KOPT-K1 (cell line): ENCODE data around the gene KRT12.

Experiments used
- H3K27ac ChIP-seq: fragments of 200-600 bp; sonication (generic); 2 replicates; pipeline ENCODE4 v1.5.1; 2016; ENCODE audit warnings: antibody characterized with exemption, mild to moderate bottlenecking, low read depth, low read length; ENCODE audit not compliant: poor library complexity, severe bottlenecking
- H3K36me3 ChIP-seq: fragments of 200-600 bp; sonication (generic); 2 replicates; pipeline ENCODE4 v1.5.1; 2017; ENCODE audit warnings: antibody characterized with exemption, mild to moderate bottlenecking, low read length, moderate library complexity; ENCODE audit not compliant: insufficient read depth
- H3K9me3 ChIP-seq: fragments of 200-600 bp; sonication (generic); 2 replicates; pipeline ENCODE4 v1.5.1; 2017; ENCODE audit warnings: antibody characterized with exemption, low read length, mild to moderate bottlenecking; ENCODE audit not compliant: insufficient read depth, poor library complexity, severe bottlenecking

KRT12 gene

DNA sequence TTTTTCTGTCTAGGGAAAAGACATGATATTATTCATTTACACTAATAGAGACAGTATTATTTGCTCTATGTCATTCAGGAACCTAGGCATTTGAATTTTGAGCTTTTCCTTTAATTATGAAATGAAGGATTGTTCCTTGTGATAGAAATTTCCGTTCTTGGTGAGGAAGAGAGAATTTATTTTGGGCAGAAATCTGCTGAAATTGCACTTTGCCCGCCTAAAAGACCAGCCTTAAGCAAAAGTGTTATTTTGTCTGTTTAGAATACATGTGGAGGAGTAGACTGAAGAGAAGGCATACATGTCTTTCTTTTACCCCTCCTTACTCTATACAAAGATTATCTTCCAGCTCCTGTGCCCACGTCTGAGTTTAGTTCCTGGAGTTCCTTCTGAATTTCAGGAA, 27.8 kb downstream of the KRT12 start:
- Histone ChIP-seq H3K9me3 (no peaks in the 10 kb centered on the region), H3K27ac (no peak overlapping the region), H3K36me3 (0 out of 2 replicates have a peak, but pooled peaks cover 3% of the 10 kb centered on the region)

DNA sequence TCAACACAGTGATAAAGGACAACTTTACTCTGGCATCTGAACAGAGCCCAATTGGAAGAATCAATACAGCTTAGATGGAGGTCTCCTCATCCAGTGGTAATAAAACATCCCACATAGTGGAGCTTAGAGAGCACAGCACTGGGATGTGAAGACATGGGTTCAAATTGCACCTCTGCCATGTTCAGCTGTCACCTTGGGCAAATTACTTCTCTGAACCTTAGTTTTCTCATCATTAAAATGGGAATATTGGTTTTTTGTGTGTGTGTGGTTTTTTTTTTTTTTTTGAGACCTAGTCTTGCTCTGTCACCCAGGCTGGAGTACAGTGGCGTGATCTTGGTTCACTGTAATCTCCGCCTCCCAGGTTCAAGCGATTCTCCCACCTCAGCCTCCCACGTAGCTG, 31.0 kb downstream of the KRT12 start:
- 0 out of 2 replicates have a peak, but pooled peaks cover 3% of the 10 kb centered on the region for H3K36me3 ChIP-seq
- no peak overlapping the region for H3K27ac ChIP-seq
- no peaks in the 10 kb centered on the region for H3K9me3 ChIP-seq

GRCh38 chr17:40833882-40834281, 33.1 kb downstream of the KRT12 start:
- Histone ChIP-seq H3K36me3 (0 out of 2 replicates have a peak, but pooled peaks cover 3% of the 10 kb centered on the region), H3K9me3 (no peaks in the 10 kb centered on the region), H3K27ac (no peak overlapping the region)

- Histone ChIP-seq H3K9me3 (no peaks in the 10 kb centered on the region), H3K27ac (no peak overlapping the region), H3K36me3 (0 out of 2 replicates have a peak, but pooled peaks cover 3% of the 10 kb centered on the region)
Observed at GRCh38 chr17:40832840-40833239, 34.2 kb downstream of the KRT12 start.

DNA sequence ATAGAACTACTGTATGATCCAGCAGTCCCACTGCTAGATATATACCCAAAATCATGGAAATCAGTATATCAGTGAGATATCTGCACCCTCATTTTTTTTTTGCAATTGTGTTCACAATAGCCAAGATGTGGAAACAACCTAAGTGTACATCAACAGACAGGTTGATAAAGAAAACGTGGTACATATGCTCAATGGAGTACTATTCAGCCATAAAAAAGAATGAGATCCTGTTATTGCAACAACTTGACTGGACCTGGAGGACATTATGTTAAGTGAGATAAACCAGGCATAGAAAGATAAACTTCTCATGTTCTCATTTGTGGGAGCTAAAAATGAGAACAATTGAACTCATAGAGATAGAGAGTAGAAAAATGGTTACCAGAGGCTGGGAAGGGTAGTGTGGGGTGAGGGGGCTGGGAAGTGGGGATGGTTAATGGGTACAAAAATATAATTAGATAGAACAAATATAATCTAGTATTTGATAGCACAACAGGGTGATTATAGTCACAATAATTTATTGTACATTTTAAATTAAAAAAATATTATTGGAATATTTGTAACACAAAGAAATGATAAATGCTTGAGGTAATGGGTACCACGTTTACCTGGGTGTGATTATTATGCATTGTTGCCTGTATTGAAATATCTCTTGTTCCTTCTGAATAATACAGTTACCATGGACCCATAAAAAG, 36.8 kb downstream of the KRT12 start:
- Histone ChIP-seq H3K9me3 (no peaks in the 10 kb centered on the region), H3K27ac (no peak overlapping the region), H3K36me3 (no peaks in the 10 kb centered on the region)

- Histone ChIP-seq H3K27ac (peak overlapping the region; percentile 55), H3K36me3 (no peaks in the 10 kb centered on the region), H3K9me3 (no peaks in the 10 kb centered on the region)
Observed at GRCh38 chr17:40828454-40829044, 38.5 kb downstream of the KRT12 start.

- Histone ChIP-seq H3K36me3 (no peaks in the 10 kb centered on the region), H3K27ac (peak overlapping the region; percentile 55), H3K9me3 (no peaks in the 10 kb centered on the region)
Observed at GRCh38 chr17:40827746-40828453, 39.1 kb downstream of the KRT12 start.

DNA sequence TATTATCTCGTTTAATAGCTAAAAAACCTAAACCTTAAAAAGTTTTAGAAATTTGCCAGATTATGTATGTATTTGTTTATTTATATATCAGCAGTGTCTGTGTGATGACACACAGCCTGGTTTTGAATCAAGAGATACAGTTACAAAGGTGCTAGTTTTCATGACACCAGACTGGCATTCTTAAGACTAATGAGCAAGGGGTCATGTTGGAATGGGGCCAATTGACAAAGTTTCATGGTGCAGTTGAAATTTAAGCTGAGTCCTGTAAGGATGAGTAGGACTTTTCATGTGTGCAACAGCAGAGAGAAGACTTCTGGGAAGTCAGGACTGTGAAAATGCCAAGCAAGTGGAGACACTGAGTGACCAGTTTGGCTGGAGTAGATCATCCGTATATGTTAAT, 41.4 kb downstream of the KRT12 start:
- H3K27ac ChIP-seq, result no peak overlapping the region
- H3K9me3 ChIP-seq, result no peaks in the 10 kb centered on the region
- H3K36me3 ChIP-seq, result no peaks in the 10 kb centered on the region

GRCh38 chr17:40824015-40824832, 42.8 kb downstream of the KRT12 start:
- no peak overlapping the region for H3K27ac ChIP-seq
- H3K36me3 ChIP-seq, result no peaks in the 10 kb centered on the region
- no peaks in the 10 kb centered on the region for H3K9me3 ChIP-seq

GRCh38 chr17:40822132-40822812, 44.8 kb downstream of the KRT12 start, which contains the start of gene KRT10:
Gene KRT10 (minus strand): TSS chr17:40822614. CDS start chr17:40822585, 29 bp downstream.
- no peak within 1 kb of the TSS for H3K27ac ChIP-seq
- peaks cover 4% of the 10 kb centered on the region for H3K36me3 ChIP-seq
- H3K9me3 ChIP-seq, result no peaks in the 10 kb centered on the region

- Histone ChIP-seq H3K9me3 (no peaks in the 10 kb centered on the region), H3K36me3 (peaks cover 11% of the 10 kb centered on the region), H3K27ac (no peak overlapping the region)
Observed at GRCh38 chr17:40821536-40821935, 45.5 kb downstream of the KRT12 start.

DNA sequence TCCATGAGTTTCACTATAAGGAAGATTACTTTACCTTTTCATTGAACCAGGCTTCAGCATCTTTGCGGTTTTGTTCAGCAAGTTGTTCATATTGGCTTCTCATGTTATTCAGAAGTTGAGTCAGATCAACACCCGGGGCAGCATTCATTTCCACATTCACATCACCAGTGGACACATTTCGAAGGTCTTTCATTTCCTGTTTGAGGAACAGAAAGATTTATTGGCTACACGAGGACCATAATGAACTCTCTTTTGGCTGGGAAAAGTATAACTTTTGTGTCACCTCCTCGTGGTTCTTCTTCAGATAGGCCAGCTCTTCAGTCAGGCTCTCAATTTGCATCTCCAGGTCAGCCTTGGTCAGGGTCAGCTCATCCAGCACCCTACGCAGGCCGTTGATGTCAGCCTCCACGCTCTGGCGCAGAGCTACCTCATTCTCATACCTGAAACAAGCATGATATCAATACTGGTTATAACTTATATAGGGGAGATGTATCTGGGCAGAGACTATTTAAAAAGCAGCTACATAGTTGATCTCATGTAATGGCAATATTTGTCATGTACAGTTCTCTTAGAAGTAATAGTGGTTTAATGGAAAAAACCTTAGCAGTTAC, 46.7 kb downstream of the KRT12 start:
- no peaks in the 10 kb centered on the region for H3K9me3 ChIP-seq
- no peak overlapping the region for H3K27ac ChIP-seq

DNA sequence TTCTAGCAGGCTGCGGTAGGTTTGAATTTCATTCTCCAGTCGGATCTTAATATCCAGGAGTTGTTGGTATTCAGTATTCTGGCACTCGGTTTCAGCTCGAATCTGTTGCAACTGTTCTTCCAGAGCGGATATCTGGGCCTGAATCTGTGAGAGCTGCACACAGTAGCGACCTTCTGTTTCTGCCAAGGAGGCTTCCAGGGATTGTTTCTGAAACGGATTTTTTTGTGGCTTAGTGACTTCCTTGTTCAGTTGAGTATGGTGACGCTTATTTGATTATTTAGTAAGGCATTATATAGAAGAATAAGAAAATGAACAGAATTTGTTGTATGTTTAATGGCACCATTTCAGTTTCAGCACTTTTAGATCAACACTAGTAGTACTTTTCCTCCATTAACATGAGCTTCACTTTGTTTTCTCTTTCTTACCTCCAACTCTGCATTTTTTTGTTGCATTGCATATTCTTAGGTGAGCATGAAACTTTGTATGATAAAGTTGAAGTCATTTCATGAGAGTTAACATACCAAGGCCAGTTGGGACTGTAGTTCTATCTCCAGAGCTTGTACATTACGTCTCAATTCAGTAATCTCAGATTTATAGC, 47.4 kb downstream of the KRT12 start:
- H3K9me3 ChIP-seq, result no peaks in the 10 kb centered on the region
- peaks cover 11% of the 10 kb centered on the region for H3K36me3 ChIP-seq
- peak overlapping the region; percentile 81 for H3K27ac ChIP-seq

More for the DNA sequence above, 46.7 kb downstream of the KRT12 start:
- H3K36me3 ChIP-seq, result peaks cover 11% of the 10 kb centered on the region
